A549 (cell line): ENCODE data around the gene EYA2.

Experiments used
- HMGXB4 ChIP-seq: fragments of 250-450 bp; sonication (Bioruptor Pico); IDR thresholded peaks from 2 replicates; pipeline ENCODE4 v1.5.0; 2021; ENCODE audit warnings: mild to moderate bottlenecking, moderate library complexity, borderline replicate concordance
- HOXA7 ChIP-seq: fragments of 250-450 bp; sonication (Bioruptor Pico); IDR thresholded peaks from 2 replicates; pipeline ENCODE4 v1.5.0; 2020; ENCODE audit warnings: mild to moderate bottlenecking, moderate library complexity

- TF ChIP-seq HMGXB4 (CRISPR knock-in tag) (no peak), HOXA7 (CRISPR knock-in tag) (no peak)
Measured at GRCh38 chr20:46985671-46986070, 91.0 kb downstream of the EYA2 start.
